GOT3 (cell line): Measurements from ENCODE around the gene SMARCA1.

ENCODE experiments used
- DNase-seq: peaks from one replicate; lab custom pipeline; 2025; ENCODE audit warnings: mixed read lengths; lab: John Stamatoyannopoulos, UW

The SMARCA1 gene

DNA sequence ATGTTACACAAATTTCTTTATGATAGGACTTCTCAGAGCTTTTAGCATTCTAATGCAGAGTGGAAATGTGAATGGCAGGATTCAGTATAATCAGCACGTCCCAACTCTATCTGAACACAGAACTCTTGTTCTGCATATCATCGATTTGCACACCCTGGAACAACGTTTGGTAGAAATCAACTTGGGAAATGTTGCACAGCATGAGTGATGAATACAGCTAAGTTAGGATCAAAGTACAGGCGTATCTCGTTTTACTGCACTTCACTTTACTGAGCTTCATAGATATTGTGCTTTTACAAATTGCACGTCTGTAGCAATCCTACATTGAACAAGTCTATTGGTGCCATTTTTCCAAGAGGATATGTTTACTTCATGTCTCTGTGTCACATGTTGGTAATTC lies 70.8 kb downstream of the SMARCA1 start:
- no peak for DNase-seq

DNA sequence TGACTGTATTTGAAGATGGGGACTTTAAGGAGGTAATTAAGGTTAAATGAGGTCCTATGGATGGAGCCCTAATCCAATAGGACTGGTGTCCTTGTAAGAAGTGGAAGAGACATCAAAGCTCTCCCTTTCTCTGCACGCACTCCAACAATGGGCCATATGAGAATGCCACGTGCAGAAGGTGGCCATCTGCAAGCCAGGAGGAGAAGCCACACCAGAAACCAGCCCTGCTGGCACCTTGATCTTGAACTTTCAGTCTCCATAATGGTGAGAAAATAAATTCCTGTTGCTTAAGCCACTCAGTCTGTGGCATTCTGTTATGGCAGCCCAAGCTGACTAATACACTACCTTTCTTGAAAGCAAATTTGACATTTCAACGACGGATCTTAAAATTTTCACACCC lies 73.2 kb downstream of the SMARCA1 start:
- DNase-seq = no peak

DNA sequence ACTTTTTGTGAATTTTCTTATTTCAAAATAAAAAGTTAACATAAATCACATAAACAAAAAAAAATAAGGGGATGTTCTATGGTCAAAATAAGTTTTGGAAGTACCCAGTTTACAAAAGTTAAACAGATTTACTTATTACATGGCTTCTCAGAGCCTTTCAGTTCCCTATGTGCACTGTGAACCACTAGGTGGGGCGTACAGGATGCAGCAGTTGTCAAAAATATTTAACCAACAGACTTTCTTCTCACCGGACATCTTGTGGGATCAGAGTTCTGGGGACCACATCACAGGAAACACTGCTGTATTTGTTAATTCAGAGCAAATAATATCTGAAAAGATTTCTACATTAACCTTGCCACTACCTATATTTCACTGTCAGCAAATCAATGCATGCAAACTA lies 74.1 kb downstream of the SMARCA1 start:
- DNase-seq = no peak

DNA sequence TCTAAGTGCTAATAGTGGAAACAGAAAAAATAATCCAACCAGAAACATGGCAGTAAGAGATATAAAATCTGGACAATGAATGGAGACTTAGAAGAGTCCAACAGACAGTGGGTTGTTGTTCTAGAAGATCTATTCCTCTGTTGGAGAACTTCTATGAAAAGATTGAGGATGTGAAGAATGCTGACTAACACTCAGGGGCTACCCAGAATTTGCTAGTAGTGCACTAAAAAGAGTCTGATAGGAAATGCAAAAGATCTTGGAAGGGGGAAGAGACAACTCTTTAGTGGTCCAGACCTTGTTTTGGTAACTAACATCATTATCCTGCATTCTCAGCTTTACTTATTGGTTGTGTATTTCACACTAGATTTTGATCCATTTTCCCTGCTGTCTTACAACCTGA lies 77.9 kb downstream of the SMARCA1 start:
- DNase-seq = no peak

DNA sequence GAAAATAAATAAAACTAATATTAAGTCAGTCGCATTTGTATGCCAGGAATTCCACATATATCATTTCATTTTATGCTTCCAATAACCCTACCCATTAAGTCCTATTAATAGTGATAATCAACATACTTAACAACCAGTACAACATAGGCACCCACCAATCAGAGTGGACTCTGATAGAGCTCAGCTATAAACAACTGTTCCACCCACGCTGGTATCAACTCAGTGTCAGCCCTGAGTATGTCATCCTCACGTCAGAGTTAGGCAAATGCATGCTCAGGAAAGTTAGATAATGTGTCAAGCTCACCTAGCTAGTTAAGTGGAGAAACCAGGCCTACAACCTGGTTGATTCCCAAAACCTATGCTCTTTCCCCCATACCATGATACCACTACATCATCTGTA lies 89.3 kb downstream of the SMARCA1 start:
- DNase-seq = no peak

DNA sequence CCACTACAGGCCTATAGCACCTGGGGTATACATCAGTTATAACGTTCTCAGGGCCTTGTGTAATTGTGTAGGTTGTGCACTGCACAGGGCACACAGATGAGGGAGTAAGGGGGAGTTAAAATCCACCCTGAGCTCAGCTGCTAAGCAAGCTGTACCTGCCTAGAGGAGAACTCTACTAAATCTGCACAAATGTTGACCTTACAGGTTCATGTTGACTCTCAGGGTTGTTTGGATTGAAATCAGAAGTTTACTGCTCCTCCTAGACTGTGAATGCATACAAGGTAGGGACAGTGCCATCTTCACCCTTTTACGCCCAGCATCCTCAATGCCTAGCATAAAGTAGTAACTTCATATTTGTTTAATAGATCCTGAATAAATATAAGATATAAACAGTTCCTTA lies 89.8 kb downstream of the SMARCA1 start:
- DNase-seq = no peak

DNA sequence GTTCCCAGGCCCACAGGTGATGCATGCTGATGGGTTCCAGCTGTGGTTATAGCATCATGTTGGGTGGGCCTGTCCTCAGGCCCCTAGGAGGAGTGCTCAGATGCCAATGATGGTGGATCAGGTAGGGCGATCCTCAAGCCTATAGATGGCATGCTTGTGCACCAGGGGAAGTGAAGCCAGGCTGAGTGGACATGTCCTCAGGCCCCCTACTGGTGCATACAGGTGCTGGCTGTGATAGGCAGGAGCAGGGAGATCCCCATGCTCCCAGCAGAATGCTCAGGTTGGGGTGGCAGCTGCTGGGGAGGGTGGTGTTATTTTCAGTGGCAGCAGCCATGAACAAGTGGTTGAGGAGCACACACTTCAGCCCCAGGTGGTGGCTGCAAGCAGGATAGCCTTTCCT lies 96.0 kb downstream of the SMARCA1 start:
- no peak for DNase-seq

DNA sequence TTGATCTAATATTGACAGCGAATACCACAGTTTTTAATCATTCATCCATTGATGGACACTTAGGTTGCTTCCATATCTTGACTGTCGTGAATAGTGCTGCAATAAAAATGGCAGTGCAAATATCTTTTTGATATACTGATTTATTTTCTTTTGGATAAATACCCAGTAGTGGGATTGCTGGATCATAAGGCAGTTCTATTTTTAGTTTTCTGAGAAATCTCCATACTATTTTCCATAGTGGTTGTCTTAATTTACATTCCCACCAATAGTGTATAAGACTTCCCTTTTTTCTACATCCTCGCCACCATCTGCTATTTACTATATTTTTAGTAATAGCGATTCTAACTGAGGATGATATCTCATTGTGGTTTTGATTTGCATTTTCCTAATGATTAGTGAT lies 100.1 kb downstream of the SMARCA1 start:
- DNase-seq = no peak

DNA sequence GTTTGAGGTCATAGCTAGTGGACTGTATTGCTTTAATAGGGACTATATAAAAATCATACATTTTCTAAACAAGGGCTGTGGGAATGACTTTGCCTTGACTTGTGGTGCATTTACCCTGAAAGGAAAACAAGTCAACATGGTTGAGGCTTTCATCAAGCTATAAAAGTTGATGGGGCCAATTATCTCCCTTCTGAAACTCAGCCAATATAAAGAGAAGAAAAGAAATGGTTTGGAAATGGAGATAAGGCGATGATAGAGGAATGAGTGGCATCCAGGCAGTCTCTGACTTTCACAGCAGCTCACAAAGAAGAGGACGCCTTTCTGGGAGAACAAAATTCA lies 118.7 kb downstream of the SMARCA1 start:
- no peak for DNase-seq

DNA sequence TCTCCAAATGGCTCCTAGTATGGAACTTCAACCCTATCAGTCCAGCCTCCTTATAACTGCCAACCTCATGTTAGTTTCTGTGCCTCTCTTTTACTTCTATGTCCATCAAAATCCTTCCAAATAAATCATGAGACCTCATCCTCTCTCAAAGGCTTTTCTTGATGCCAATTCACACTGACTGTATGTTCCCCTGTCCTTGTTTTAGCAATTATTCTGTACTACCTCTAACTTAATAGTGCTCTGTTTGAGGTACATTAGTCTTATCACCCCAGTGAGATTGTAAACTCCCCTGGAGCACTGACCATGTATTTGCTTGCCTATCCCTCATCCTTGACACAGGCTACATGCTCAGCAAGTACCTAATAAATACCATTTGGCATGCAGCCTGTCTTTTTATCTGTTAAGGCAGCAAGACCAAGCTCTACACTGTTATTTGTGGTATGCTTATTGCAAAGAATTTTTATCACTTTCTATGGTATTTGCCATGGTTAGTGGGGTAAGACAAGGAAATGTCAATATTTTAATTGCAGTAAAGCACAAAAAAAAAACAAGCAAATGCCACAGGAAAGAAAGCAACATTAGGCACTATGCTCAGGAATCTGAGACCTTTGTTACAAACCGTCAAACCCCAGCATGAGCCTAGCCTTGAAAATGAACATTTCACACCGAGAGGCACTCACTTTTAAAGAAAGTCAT lies 119.2 kb downstream of the SMARCA1 start:
- DNase-seq = no peak
